ENCODE data around the gene HSF4. TPM values are rescaled to one million over a fixed set of nuclear protein-coding genes. Genes with fewer than 3 reads are reported as not detected.

Gene HSF4
- total RNA-seq, 1 donor from 2014 or later: 62.9 TPM

DNA sequence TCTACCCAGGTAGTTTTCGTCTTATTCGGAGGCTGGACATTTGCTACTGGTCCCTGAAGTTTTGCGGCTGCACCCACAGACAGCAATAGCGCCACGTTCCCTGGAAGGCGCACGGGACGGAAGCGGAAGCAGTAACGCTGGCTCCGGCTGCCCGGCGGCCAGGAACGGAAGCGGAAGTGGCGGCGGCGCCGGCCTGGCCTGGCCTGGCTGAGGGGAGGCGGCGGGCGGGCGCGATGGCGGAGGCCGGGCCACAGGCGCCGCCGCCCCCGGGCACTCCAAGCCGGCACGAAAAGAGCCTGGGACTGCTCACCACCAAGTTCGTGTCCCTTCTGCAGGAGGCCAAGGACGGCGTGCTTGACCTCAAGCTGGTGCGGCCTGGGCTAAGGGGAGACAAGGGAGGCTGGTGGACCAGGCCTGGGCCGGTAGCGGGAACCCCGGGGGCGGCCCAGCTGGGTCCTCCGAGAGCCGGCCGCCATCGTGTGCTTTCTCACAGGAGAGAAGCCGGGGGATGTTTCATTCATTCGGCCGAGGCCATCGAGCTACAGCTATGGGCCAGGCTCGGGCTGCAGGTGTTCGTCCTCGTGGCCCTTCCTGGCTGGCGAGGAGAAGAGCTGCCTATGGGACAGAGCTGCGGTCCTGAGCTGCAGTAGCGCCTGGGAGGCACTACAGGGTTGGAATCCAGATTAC is 27.6 kb downstream of the HSF4 start, which contains the start of gene E2F4:
Gene E2F4 (plus strand): TSS at position 161 of the 687 bp plus-strand sequence. CDS start 73 bp downstream, at position 234.
- DNase-seq (peak; percentile 94), ATAC-seq (ENCODE audit: poor library complexity) (peak; percentile 97)
- intact Hi-C loops (cut with DNase I): loop anchor here (2.0 kb wide), 1 partner anchor 35 kb away; no protein-coding TSS in a partner anchor

DNA sequence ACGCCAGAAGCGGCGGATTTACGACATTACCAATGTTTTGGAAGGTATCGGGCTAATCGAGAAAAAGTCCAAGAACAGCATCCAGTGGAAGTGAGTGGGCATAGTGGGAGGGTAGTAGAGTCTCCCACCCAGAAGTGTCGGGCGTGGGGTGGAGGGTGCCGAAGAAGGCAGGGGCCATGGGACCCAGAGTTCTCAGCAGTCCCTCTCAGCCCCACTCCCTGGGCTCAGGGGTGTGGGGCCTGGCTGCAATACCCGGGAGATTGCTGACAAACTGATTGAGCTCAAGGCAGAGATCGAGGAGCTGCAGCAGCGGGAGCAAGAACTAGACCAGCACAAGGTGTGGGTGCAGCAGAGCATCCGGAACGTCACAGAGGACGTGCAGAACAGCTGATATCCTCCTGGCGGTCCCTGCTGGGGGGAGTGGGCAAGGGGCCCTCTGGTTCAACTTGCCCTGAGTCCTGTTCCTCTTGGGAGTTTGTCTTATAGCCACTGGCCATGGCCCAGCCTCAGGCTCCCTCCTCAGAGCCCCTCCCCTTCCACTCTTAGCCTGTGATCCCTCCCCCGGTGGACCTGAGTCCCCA is 28.3 kb downstream of the HSF4 start:
- ATAC-seq (ENCODE audit: poor library complexity): no peak
- intact Hi-C loops (cut with DNase I): no loop called here
- no peak for DNase-seq

DNA sequence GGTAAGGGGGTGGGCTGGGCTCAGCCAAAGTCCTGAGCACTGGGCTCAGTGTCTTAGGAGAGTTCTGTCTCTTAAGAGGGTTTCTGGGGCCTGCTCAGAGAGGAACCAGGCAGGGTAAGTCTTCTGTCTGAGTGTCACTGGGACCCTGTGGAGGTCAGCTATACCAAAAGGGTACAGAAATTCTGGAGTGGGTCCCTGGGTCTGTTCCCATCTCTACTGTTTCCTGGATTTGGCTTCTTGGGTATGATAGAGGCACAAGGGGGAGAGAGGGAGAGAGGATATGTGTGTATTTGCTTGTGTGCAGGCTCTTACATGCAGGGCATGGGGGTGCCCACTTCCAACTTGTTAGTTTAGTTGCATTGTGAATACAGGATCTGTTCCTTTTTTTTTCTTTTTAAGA is 29.0 kb downstream of the HSF4 start:
- ATAC-seq (ENCODE audit: poor library complexity) (no peak), DNase-seq (no peak)
- intact Hi-C loops (cut with DNase I): no loop called here

DNA sequence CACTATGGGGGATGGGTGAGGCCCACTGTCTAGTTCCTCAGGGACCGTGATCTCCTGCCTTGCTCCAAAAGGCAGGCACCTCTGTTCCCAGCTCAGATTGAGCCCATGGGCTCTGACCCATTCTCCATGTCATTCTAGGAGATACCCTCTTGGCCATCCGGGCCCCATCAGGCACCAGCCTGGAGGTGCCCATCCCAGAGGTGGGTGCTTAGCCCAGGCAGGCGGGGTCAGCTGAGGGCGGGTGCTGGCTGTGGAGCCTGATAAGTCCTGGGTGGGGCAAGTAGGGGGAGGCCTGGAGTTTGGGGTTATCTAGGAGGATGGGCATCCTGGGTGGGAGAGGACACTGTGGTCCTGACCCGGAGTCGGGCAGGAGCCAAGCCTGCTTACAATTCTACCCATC is 29.7 kb downstream of the HSF4 start:
- DNase-seq (no peak), ATAC-seq (ENCODE audit: poor library complexity) (no peak)
- intact Hi-C loops (cut with DNase I): no loop called here

DNA sequence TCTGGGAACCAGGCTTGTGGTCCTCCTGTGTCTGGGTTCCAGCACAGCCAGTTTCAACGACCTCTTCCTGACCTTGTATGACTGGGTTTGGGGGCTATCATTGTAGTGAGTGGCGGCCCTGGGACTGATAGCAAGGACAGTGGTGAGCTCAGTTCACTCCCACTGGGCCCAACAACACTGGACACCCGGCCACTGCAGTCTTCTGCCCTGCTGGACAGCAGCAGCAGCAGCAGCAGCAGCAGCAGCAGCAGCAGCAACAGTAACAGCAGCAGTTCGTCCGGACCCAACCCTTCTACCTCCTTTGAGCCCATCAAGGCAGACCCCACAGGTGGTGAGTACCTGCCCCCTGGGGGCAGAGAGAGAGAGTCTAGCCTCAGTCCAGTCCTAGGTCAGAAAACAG is 31.1 kb downstream of the HSF4 start:
- intact Hi-C loops (cut with DNase I): no loop called here
- DNase-seq: no peak
- ATAC-seq (ENCODE audit: poor library complexity): no peak

DNA sequence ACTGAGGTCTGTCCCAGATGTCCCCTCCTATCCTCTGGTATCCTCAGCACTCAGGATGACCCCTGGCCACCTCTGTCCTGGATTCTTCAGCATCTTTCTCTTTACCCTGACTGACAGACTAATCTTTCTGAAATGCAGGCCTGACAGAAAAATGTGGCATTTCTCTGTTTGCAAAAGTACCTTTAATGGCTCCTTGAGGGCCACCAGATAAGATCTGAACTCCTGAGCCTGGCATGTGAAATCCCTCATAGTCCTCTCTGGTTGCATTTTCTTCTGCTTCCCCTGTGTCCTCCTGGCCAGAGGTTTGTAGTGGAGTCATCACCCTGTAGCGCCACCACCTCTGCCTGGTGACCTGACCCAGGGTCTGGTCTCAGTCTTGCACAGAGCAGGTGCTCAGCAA is 32.3 kb downstream of the HSF4 start:
- intact Hi-C loops (cut with DNase I): no loop called here
- no peak for ATAC-seq (ENCODE audit: poor library complexity)
- DNase-seq: no peak

DNA sequence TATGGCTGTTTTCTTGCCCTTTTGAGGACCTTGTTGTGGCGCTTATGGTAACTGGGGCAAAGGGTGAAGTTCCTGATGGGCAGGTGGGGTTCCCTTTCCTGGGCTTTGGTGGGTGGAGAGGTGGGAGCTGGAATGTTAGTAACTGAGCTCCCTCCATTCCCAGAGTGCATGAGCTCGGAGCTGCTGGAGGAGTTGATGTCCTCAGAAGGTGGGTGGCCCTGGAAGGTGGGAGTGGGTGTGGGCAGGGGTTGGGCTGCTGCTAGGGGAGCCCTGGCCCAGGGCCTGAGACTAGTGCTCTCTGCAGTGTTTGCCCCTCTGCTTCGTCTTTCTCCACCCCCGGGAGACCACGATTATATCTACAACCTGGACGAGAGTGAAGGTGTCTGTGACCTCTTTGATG is 33.2 kb downstream of the HSF4 start:
- intact Hi-C loops (cut with DNase I): no loop called here
- DNase-seq: no peak
- no peak for ATAC-seq (ENCODE audit: poor library complexity)

DNA sequence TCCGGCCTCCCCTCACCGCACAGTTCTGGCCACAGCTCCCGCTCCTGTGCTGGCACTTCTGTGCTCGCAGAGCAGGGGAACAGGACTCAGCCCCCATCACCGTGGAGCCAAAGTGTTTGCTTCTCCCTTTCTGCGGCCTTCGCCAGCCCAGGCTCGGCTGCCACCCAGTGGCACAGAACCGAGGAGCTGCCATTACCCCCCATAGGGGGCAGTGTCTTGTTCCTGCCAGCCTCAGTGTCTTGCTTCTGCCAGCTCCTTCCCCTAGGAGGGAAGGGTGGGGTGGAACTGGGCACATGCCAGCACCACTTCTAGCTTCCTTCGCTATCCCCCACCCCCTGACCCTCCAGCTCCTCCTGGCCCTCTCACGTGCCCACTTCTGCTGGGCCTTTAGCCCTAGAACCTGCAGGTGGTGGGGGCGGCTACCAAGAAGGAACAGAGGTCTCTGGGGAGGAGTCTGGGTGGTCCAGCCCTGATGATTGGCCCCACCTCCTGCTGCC is 33.7 kb downstream of the HSF4 start:
- intact Hi-C loops (cut with DNase I): no loop called here
- peak; percentile 60 for DNase-seq
- ATAC-seq (ENCODE audit: poor library complexity): peak; percentile 47

DNA sequence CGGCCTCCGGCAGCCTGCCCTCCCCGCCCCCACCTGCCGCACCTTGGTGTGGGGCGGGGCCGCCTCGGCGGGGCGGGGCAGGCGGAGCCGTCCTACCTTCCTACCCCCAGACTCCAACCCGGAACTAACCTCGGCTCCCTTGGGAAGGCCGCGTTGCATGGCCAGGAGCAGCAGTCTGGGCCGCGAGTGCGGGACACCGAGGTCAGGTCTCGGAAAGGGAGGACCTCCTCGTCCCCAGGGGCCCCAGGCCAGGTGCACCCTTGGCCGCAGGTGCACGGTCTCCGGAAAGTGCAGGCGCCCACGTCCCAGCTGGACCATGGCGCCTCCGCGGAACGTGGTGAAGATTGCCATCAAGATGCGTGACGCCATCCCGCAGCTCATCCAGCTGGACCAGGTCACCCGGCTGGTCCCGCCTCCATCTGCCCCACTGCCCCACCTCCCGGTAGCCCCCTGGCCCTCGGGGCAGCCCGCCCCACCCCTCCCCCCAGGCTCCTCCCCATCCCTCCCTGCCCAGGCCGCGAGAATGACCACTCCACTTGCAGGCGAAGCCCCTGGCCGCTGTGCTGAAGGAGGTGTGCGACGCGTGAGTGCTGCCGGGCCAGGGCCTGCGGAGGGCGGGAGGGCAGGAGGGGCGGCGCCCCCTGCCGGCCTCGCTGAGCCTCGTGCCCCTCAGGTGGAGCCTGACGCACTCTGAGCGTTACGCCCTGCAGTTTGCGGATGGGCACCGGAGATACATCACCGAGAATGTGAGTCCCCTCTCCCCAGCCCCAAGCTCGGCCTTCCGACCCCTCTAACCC is 34.7 kb downstream of the HSF4 start, which contains the start of gene ELMO3:
Gene ELMO3 (plus strand): TSS at position 121 of the 797 bp plus-strand sequence. CDS start 196 bp downstream, at position 317.
- no peak for DNase-seq

DNA sequence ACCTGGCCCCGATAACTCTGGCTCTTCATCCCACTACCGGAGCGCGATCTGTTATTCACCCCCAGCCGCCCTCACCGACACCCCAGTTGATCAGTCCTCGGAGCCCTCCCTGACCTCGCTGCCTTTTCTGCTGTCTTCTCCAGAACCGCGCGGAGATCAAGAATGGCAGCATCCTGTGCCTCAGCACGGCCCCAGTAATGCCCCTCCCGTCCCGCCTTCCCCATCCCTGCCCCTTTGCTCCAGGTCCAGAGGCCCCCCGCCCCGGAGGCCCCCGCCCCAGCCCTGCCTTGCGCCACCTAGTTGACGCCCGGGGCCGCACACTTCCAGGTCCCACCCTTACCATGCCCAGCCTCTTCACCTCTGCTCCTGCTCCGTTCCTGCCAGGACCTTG is 35.3 kb downstream of the HSF4 start:
- intact Hi-C loops (cut with DNase I): no loop called here
- ATAC-seq (ENCODE audit: poor library complexity): peak; percentile 19

More for the DNA sequence above, 34.7 kb downstream of the HSF4 start, which contains the start of gene ELMO3:
- intact Hi-C loops (cut with DNase I): no loop called here
- ATAC-seq (ENCODE audit: poor library complexity): peak; percentile 37

DNA sequence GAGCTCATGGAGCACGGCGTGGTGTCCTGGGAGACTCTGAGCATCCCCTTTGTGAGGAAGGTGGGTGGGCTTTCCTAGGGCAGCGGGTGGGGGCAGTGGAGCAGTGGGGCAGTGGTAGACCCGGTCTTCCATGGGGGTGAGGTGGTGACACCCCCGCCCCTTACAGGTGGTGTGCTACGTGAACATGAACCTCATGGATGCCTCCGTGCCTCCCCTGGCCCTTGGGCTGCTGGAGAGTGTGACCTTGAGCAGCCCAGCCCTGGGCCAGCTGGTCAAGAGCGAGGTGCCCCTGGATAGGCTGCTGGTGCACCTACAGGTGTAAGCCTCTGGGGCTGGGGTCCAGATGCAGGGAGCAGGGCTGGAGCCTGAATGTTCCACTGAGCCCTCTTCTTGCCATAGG is 35.9 kb downstream of the HSF4 start:
- intact Hi-C loops (cut with DNase I): no loop called here
- ATAC-seq (ENCODE audit: poor library complexity) (no peak), DNase-seq (no peak)

More for the DNA sequence above, 35.3 kb downstream of the HSF4 start:
- no peak for DNase-seq

DNA sequence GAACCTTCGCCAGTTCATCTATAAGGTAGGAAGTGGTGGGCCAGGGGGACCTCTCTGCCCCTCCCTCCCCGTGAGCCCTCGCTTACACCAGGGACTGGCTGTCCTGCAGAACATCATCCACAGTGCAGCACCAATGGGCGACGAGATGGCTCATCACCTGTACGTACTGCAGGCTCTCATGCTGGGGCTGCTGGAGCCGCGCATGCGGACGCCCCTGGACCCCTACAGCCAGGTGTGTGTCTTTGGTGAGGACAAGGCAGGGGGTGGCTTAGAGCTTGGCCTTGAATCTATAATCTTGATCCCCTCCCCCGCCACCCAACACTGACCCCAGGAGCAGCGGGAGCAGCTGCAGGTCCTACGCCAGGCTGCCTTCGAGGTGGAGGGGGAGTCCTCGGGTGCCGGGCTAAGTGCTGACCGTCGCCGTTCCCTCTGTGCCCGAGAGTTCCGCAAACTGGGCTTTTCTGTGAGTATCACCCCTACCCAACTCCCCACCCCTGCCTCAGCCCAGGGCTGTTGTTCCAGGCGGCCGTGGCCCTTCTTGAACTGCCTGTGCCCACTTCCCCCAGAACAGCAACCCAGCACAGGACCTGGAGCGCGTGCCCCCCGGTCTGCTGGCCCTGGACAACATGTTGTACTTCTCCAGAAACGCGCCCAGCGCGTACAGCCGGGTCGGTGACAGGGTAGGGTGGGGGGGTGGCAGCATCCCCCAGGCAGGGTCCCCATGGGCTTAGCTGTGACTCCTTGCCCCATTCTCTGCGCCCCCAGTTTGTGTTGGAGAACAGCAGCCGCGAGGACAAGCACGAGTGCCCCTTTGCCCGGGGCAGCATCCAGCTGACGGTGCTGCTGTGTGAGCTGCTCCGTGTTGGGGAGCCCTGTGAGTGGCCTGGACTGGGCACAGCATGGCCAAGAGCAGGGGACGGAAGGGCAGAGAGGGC is 37.1 kb downstream of the HSF4 start:
- intact Hi-C loops (cut with DNase I): no loop called here
- DNase-seq (no peak), ATAC-seq (ENCODE audit: poor library complexity) (no peak)

DNA sequence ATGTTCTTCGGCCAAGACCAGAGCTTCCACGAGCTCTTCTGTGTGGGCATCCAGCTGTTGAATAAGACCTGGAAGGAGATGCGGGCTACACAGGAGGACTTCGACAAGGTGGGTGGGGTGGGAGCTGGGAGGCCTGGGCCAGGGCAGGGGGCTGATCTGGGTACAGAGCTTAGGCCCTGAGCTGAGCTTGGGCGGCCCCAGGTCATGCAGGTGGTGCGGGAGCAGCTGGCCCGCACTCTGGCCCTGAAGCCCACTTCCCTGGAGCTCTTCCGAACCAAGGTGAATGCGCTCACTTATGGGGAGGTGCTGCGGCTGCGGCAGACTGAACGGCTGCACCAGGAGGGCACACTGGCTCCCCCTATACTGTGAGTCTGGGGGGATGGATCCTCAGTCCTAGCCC is 37.9 kb downstream of the HSF4 start:
- no peak for ATAC-seq (ENCODE audit: poor library complexity)
- DNase-seq: no peak
- intact Hi-C loops (cut with DNase I): no loop called here

DNA sequence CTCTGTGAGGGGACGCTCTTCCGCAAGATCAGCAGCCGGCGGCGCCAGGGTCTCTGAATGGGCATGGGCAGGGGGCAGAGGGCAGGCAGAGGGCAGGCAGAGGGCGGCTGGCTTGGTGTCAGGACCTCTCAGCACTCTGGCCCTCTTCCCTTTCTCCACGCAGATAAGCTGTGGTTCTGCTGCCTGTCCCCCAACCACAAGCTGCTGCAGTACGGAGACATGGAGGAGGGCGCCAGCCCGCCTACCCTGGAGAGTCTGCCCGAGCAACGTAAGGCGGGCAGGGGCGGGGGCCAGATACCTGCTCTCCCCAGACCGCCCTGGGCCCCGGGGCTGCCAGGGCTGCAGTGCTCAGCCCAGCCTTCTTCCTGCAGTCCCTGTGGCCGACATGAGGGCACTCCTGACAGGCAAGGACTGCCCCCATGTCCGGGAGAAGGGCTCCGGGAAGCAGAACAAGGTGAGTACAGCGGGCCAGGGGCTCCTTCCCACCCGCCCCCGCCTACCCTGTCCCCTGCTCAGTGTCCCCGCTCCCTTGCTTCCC is 38.5 kb downstream of the HSF4 start:
- DNase-seq: no peak
- intact Hi-C loops (cut with DNase I): no loop called here
- ATAC-seq (ENCODE audit: poor library complexity): no peak

DNA sequence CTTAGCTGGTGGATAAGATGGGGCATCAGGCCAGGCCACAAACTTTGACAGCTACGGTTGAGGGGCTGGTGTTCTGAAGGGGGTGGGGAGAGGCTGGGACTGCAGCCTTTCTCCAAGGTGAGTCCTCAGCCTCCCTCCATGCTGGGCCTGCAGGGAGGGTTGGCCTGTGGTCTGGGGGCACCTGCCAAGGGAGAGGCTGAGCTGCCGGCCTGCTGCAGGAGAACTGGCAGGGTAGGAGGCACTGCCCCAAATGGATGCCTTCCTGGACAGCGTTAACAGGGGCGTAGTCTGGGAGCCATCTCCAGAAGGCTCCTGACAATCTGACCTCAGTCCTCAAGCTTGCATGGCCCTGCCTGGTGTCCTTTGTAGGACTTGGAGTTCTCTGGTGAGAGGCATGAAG is 39.5 kb downstream of the HSF4 start:
- intact Hi-C loops (cut with DNase I): no loop called here
- no peak for ATAC-seq (ENCODE audit: poor library complexity)
- DNase-seq: no peak

DNA sequence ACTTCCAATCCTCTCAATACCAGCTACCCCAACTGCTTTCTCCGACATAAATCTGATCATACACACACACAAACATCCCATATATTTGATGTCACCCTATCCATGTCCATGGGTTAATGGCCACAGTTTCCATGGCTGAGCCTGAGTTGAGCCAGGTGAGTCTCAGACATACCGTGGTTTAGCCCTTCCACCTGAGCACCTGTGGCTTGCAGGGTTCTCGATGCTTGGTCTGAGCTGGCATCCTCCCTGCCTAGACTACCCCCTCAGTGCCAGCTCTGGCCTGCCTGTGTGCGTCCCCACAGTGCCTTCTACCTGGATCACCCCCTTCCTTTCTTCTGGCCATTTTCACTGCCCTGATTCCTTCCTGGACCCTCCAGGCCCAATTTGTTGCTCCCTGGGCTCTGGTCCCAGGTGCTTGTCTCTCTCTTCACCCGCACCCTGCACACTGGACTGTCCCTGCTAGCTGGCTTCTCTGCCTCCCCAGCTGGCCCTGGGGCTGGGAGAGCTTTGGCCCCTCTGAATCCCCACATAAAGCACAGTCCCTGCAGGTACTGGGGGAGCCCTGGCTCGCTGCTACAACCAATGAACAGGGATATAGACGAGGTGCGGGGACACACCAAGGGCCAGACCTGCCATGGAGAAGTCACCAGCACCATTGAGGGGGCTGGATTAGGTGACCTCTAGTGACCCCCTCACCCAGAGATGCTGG is 41.7 kb downstream of the HSF4 start:
- DNase-seq (no peak), ATAC-seq (ENCODE audit: poor library complexity) (no peak)
- intact Hi-C loops (cut with DNase I): no loop called here

DNA sequence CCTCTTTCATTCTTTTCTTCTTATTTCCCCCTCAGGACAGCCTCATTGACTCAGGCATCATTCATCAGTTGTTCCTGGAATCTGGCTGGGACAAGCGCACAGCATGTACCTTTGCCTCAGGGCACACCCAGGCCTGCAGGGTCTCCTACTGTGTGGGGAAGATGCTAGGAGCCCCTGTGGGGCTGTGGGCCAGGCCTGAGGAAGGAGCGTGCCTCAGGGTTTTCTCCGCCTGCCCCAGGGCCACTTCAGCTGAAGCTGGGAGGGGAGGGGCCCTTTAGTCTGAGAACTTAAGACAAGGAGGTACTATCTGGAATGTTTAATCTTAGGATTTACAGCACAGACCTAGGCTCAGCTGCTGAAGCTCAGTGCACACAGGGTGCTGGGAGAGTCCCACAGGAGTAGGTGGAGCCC is 42.3 kb downstream of the HSF4 start:
- ATAC-seq (ENCODE audit: poor library complexity) (no peak), DNase-seq (no peak)
- intact Hi-C loops (cut with DNase I): no loop called here

All from Right ventricle myocardium superior (tissue), 1 donor.